Middle frontal gyrus (tissue), 1 donor: ENCODE results near the gene VWDE.

ENCODE experiments used
- DNase-seq: peaks from one replicate; pipeline ENCODE4 v3.0.0-alpha.2; 2015; ENCODE audit warnings: low spot score; ENCODE audit errors: extremely low spot score

Gene VWDE

GRCh38 chr7:12290761-12291160 lies 112.9 kb downstream of the VWDE start:
- DNase-seq, result no peak

- DNase-seq, result no peak
Measured at GRCh38 chr7:12289996-12290395, 113.7 kb downstream of the VWDE start.

- DNase-seq, result no peak
Measured at GRCh38 chr7:12287901-12288300, 115.8 kb downstream of the VWDE start.

GRCh38 chr7:12281038-12281437 lies 122.6 kb downstream of the VWDE start:
- no peak for DNase-seq
